ENCODE results near the gene MAP2K2. TPM values are rescaled to one million over a fixed set of nuclear protein-coding genes. Genes with fewer than 3 reads are reported as not detected.

MAP2K2 gene
- total RNA-seq, 2 donors from 2014 or later, result 51.2 to 71.8 TPM

DNA sequence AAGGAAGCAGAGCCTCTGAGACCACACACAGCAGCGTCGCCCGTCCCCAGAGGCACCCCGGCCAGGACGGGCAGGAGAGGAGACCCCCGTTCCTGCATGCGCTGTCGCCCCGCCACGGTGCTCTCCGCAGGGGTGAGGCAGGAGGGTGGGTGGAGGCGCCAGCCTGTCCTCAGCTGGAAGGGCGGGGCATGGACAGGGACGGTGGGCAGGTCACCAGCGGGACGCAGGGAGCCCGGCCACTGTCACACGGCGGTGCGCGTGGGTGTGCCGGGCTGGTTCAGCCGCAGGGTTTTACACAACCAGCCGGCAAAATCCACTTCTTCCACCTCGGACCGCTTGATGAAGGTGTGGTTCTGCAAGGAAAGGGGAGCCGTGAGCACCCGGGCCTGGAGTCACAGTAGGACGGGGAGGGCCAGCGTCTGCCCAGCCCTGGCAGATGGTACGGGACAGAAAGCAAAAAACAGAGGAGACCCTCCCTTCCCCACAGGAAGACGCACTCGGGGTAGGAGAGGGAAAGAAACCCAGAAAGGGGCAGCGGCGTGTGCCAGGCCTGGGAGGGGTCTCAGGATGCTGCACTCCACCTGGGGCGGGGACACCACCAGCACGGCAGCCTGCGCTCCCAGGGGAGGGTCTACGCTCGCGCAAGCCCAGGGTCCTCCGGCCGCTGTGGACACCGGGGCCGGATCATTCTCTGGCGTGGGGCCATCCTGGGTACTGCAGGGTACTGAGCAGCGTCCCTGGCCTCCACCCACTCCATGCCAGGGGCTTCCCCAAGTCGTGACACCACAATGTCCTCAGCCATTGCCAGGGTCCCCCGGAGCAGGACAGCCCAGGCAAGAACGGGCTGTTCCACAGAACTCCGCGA, 33.3 kb downstream of the MAP2K2 start:
- Histone ChIP-seq H3K36me3 (peaks cover 39% of the 10 kb centered on the region), H3K27ac (no peak overlapping the region)

GRCh38 chr19:4089946-4090345, 34.0 kb downstream of the MAP2K2 start:
- TF ChIP-seq, protein P1, sequence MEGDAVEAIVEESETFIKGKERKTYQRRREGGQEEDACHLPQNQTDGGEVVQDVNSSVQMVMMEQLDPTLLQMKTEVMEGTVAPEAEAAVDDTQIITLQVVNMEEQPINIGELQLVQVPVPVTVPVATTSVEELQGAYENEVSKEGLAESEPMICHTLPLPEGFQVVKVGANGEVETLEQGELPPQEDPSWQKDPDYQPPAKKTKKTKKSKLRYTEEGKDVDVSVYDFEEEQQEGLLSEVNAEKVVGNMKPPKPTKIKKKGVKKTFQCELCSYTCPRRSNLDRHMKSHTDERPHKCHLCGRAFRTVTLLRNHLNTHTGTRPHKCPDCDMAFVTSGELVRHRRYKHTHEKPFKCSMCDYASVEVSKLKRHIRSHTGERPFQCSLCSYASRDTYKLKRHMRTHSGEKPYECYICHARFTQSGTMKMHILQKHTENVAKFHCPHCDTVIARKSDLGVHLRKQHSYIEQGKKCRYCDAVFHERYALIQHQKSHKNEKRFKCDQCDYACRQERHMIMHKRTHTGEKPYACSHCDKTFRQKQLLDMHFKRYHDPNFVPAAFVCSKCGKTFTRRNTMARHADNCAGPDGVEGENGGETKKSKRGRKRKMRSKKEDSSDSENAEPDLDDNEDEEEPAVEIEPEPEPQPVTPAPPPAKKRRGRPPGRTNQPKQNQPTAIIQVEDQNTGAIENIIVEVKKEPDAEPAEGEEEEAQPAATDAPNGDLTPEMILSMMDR (IDR thresholded peaks at IDR 0.05), result no peak
- Histone ChIP-seq H3K27me3 (replicated peaks; ENCODE audit: insufficient read depth) (no peaks in the 10 kb centered on the region), H3K4me3 (no peak overlapping the region), H3K36me3 (peaks cover 34% of the 10 kb centered on the region), H3K27ac (no peak overlapping the region), H3K9me3 (no peaks in the 10 kb centered on the region), H3K4me1 (ENCODE audit: control insufficient read depth in 1 of 2, low read depth in 2 of 2) (no peaks in the 10 kb centered on the region)
- no peak for DNase-seq (ENCODE audit: low spot score)
- no peak for ATAC-seq (ENCODE audit: insufficient number of reproducible peaks, low FRiP score, low read depth)

More for the DNA sequence above, 33.3 kb downstream of the MAP2K2 start:
- Histone ChIP-seq H3K4me3 (no peak overlapping the region), H3K27me3 (replicated peaks; ENCODE audit: insufficient read depth) (no peaks in the 10 kb centered on the region), H3K9me3 (no peaks in the 10 kb centered on the region), H3K4me1 (ENCODE audit: control insufficient read depth in 1 of 2, low read depth in 2 of 2) (no peaks in the 10 kb centered on the region)
- DNase-seq (ENCODE audit: low spot score) (no peak), ATAC-seq (ENCODE audit: insufficient number of reproducible peaks, low FRiP score, low read depth) (no peak)
- TF ChIP-seq, protein P1 (IDR thresholded peaks at IDR 0.05), result no peak

DNA sequence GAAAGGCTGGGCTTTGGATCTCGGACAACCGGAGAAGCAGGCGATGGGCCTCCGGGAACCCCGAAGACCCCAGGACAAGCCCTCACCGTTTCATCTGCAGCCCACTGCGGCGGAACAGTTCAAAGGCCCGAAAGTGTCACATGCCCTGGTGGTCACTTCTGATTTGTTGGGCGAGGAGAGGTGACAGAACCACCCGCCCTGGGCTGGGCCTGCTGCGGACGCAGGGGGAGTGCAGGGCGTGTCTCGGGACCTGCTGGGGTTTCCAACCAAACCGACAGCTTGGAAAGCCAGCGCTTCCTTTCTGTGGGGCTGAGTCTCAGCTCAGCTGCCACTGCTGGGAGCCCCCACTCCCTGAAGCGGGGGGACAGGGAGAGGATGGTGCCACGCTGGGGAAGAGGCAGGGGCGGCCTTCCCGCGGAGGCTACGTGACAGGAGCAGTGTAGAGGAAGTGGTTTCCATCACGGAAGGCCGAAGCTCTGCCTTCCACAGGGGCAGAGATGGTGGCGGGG, 34.5 kb downstream of the MAP2K2 start:
- no peak for ATAC-seq (ENCODE audit: insufficient number of reproducible peaks, low FRiP score, low read depth)
- Histone ChIP-seq H3K4me3 (peak overlapping the region; percentile 52), H3K27ac (no peak overlapping the region), H3K27me3 (replicated peaks; ENCODE audit: insufficient read depth) (no peaks in the 10 kb centered on the region), H3K36me3 (peaks cover 29% of the 10 kb centered on the region), H3K4me1 (ENCODE audit: control insufficient read depth in 1 of 2, low read depth in 2 of 2) (no peaks in the 10 kb centered on the region), H3K9me3 (no peaks in the 10 kb centered on the region)
- no peak for DNase-seq (ENCODE audit: low spot score)
- TF ChIP-seq, protein P1 (IDR thresholded peaks at IDR 0.05), result no peak

- TF ChIP-seq, protein P1 (IDR thresholded peaks at IDR 0.05), result no peak
- no peak for ATAC-seq (ENCODE audit: insufficient number of reproducible peaks, low FRiP score, low read depth)
- Histone ChIP-seq H3K27ac (no peak overlapping the region), H3K9me3 (no peaks in the 10 kb centered on the region), H3K36me3 (peaks cover 25% of the 10 kb centered on the region), H3K4me1 (ENCODE audit: control insufficient read depth in 1 of 2, low read depth in 2 of 2) (peaks cover 0 to 3% of the 10 kb centered on the region in 2 donors), H3K4me3 (peak overlapping the region; percentile 52), H3K27me3 (replicated peaks; ENCODE audit: insufficient read depth) (no peaks in the 10 kb centered on the region)
- DNase-seq (ENCODE audit: low spot score), result no peak
Observed at GRCh38 chr19:4088975-4089374, 34.9 kb downstream of the MAP2K2 start.

- ATAC-seq (ENCODE audit: insufficient number of reproducible peaks, low FRiP score, low read depth), result no peak
- Histone ChIP-seq H3K4me1 (ENCODE audit: control insufficient read depth in 1 of 2, low read depth in 2 of 2) (peaks cover 0 to 6% of the 10 kb centered on the region in 2 donors), H3K9me3 (no peaks in the 10 kb centered on the region)
Observed at GRCh38 chr19:4087787-4088679, 35.9 kb downstream of the MAP2K2 start.

More at GRCh38 chr19:4087787-4088679, 35.9 kb downstream of the MAP2K2 start:
- TF ChIP-seq, protein P1 (IDR thresholded peaks at IDR 0.05), result no peak
- H3K27ac ChIP-seq, result no peak overlapping the region
- no peak for DNase-seq (ENCODE audit: low spot score)
- H3K36me3 ChIP-seq, result peaks cover 15% of the 10 kb centered on the region
- no peak overlapping the region for H3K4me3 ChIP-seq
- no peaks in the 10 kb centered on the region for H3K27me3 ChIP-seq (replicated peaks; ENCODE audit: insufficient read depth)
